Posterior vena cava (tissue), 2 donors: ENCODE results near the gene NDUFA8. TPM values are rescaled to one million over a fixed set of nuclear protein-coding genes. Genes with fewer than 3 reads are reported as not detected.

Experiments used
- DNase-seq: peaks from one replicate; pipeline ENCODE4 v3.0.0-alpha.2; 2020; ENCODE audit warnings: low spot score
- intact Hi-C, 2 donors: fragments of 100-400 bp; cut with DNase I; formaldehyde crosslinking; loops; one replicate each; pipeline versions ENCODE4 v1.14.1 to v1.14.2; 2022 to 2023
- total RNA-seq, 2 donors: library from RNA; stranded (reverse); fragmentation: NEBNext Ultra II Directional; extraction: Animal tissue kit (Norgen Biotek cat#: 25700); gene quantifications; one replicate each; pipeline ENCODE4 v1.2.1, GENCODE V29; 2021
- donor health status: DM: yes; HTN: yes; CAD: no.
- donor health status: DM: yes; HTN: yes; CAD: no.

The NDUFA8 gene
- total RNA-seq, 2 donors from 2014 or later: 36.5 to 38.2 TPM

DNA sequence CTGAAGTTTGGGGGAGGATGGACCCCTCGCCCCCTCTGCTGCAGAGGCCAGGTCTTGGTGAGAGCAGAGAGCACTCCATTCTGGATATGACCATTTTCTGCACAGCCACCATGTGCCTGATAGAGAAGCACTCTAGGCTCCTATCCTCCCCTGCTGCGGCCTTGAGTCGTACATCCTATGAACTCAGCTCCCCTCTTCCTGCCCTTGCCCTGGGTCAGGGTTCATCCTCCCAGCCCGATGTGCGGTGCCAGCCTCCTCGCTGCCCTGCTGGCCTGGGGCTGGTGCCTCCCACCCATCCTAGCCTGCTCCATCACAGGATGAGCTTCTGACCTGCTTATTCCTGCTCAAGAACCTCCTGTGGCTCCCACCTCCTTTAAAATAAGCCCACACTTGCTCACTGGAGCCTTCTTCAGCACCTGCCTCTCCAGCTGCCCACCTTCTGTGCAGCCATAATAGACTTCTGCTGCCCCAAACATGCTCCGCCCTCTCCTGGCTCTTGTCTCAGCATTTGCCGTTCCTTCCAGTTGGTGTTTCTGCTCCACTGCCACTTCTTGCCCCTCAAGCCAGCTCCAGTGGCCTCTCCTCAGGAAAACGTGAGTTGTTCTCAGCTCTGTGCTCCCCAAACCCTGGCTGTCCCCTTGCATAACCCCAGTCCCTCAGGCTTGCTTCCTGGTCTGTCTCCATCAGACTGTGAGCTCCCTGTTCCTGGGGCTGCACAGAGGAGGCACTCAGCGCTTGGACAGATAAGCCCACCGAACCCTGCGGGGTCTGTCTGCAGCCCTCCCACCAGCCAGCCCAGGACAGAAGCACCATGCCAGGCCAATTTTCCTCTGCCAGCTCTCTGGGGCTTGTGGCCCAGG lies 44.2 kb downstream of the NDUFA8 start:
- no peak for DNase-seq
- intact Hi-C loops: no loop called here

DNA sequence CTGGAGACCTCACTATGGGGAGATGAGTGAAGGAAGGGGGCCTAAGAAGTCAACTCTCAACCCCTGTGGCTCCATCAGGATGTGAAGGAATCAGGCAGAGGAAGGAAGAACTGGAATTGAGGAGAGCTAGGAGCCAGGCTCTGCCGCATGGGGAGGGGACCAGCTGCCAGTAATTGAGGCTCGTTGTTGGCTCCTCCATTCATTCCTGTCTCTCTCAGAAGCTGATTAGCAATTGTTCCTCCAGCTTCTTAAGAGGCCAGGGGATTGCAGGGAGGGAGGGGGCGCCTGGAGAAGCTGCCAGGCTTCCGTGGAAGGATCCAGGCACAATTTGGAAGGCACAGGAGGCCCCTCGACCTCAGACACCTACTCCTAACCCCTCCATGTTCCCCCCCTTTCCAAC lies 46.0 kb downstream of the NDUFA8 start:
- intact Hi-C loops: no loop called here
- no peak for DNase-seq

DNA sequence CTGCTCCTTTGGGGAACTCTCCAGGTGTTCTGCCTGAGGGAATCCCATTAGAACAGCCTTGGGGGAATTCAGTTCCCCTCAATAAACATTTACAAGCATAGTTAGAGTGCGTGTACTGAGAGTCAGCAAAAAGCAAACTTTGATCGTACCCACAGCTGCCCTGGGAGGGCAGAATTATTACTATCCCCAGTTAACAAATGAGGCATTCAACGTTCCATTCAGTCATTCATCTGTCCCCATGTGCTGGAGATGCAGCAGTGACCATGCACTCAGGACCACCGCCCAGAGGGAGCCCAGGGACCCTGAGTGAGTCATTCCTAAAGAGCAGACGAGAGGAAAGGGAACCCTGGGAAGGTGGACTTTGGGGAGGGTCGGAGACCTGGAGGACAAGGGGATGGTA lies 47.3 kb downstream of the NDUFA8 start:
- intact Hi-C loops: no loop called here

DNA sequence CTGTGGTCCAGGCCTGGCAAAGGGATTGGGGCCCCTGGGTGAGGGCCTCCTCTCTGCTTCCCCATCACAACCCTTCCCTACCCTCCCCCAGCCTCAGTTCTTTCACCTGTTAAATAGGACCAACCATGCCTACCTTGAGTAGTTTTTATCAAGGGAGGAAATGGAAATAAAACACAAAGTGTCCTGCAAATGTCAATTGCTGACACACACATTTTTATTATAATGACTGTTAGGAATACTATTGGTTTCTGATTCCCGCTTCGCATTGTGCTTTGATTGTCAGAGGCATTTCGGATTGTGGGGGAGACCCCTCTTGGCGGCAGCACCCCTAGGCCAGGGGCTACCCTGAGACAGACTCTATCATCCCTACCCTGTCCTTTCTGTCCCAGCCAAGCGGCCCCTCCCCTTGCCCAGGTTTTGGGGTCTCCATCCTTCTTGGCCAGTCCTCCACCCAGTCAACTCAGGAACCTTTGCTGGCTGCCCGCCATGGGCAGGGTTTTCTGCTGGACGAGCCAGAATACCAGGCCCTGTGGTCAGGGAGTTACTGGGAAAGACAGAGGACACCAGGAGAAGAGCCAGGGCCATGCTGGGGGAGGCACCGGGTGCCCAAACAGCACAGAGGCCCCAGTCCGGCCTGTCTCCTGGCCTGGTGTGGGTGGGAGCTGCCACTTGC lies 48.0 kb downstream of the NDUFA8 start:
- DNase-seq: no peak
- intact Hi-C loops: no loop called here

More for the DNA sequence above, 47.3 kb downstream of the NDUFA8 start:
- no peak for DNase-seq

DNA sequence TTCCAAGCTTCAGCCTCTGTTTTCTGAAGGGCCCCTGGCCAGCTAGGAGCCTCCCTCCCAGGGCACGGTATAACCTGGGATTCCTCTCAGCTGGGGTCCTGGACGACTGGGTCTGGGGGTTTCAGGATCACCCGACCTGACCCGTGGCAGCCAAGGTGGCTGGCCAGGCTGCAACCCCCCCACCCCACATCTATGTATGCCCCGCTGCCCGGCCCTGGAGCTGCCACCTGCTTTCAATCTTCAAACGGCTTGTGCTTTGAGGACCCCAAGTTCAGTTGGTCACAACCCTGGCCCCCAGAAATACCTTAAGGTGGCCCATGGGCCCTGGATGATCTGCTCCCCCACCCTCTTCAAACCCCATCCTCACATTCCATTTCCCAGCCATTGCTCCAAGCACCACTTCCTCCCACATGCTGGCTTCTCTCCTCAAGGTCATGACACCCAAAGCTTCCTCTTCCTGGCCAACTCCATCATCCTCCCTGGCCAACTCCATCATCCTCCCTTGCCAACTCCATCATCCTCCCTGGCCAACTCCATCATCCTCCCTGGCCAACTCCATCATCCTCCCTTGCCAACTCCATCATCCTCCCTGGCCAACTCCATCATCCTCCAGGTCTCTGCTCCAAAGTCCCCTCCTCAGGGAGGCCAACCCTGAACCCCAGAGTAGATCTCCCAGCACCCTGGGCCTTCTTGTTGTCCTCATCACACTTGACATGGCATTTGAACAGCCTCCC lies 49.3 kb downstream of the NDUFA8 start:
- DNase-seq: no peak
- intact Hi-C loops: no loop called here

DNA sequence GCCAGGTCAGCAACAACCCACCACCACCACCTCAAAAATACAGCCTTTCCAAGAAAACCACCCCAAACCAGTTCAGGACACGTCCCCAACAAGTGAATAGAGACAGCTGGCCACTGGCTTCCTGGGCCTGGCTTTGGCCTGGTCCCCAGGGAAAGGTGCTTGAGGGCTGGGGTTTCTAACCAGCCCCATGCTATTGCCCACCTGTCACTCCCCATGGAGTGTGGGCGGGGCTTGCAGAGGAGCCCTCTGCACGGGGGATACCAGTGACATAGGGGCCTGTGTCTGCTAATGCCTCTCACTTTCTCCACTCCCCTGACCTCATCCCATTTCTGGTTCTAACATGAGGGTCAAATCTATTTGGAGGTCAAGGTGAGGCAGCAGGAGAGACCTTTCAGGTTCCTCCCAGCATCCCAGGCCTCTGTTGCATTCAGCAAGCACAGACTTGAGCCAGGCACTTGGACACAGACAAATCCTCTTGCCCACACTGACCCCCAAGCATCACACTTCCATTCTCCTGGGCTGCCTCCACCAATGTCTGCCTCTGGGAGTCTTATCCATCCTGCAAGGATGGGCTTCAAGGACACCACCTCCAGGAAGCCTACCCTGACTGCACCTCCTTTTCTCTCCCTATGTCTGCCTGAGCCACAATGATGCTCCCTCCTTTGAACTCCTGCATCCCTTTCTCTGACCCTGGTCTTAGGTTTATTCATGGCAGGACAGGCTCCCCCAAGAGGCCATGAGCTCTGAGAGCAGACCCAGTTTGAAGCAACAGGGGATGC lies 50.4 kb downstream of the NDUFA8 start:
- intact Hi-C loops: no loop called here
- no peak for DNase-seq

DNA sequence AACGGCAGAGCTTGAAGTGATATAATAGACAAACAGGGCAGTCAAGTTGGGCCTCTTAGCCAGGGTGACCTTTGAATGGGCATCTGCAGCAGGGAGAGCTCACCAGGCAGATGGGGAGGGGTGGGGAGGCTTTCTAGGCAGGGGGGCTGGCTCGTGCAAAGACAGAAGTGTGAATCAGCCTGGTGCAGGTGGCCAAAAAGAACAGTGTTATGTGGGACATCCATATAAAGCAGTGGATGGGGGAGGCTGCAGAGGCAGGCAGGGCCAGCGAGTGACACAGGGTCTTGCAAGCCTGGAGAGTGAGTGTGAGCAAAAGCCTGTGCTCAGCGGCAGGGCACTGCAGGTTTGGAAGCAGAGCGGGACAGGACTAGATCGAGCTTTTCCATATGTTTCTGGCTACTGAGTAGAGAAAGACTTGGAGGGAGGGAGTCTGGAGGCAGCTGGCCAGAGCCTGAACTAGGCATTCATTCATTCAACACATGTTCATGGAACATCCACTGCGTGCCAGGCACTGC lies 52.2 kb downstream of the NDUFA8 start:
- DNase-seq: no peak
- intact Hi-C loops: no loop called here

DNA sequence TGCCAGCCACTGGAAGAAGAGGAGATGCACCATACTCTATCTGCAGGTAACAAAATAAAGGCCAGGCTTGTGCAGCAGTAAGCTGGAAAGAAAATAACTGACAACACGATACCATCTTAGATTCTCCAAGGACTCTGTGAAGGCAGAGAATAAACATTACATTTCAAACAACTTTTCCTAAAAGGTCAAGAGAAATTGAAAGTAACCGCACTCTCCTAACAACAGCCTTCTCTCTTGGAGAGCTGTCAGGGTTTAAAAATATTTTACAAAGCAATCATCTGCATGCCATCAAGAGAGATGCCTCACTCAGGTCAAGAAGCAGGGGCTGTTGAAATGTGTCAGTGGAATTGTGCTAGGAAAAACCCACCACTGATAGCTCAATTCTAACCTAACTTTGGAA lies 53.0 kb downstream of the NDUFA8 start:
- DNase-seq: no peak
- intact Hi-C loops: no loop called here

DNA sequence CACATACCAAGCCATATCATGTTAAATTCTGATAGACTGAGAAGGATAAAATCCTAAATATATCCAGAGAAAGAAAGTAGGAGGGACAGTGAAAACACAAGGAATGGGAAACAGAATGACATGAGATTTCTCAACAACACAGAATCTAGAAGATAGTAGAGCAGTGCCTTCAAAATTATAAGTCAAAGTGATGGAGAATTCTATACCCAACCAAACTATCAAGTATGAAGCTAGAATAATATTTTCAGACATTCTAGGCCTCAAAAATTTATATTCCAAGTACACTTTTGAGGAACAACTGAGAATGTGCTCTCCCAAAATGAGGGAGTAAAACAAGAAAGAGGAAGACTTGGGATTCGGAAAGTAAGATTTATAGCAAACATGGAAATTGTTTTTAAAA lies 55.6 kb downstream of the NDUFA8 start:
- DNase-seq: no peak
- intact Hi-C loops: no loop called here

DNA sequence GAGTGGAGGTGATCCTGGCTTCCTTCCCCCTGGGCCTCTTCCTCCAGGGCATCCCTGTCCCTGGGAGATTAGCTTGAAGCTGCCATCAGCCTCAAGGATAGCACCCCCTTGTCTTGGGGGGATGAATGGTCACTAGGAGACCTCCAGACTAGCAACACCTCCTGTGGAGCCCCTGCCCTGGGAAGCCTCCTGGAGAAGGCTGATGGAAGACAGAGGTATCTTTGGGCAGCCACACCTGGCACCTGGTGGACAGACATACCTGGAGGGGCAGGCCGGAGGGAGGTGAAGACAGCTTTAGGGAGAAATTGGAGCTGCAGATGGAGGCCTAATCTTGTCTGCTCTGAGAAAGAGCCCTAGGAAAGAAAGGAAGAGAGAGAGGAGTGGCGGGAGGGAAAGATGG lies 57.4 kb downstream of the NDUFA8 start:
- intact Hi-C loops: no loop called here
- no peak for DNase-seq

DNA sequence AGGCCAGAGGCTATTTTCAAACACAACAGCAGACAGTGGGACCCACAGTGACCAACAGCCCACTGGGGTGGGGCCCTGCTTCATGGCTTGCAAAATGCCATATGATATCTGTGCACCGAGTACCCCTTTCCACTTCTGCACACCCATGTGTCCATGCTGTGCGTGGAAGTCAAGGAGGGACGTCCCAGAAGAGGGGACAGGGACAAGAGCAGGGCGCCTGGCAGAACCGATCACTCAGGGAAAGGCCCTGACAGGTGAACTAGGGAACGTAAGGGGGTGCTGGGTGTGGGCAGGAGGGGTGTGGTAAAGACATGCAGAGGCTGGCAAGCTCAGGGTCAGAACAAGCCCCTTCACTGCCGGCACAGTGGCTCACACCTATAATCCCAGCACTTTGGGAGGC lies 58.8 kb downstream of the NDUFA8 start:
- no peak for DNase-seq

DNA sequence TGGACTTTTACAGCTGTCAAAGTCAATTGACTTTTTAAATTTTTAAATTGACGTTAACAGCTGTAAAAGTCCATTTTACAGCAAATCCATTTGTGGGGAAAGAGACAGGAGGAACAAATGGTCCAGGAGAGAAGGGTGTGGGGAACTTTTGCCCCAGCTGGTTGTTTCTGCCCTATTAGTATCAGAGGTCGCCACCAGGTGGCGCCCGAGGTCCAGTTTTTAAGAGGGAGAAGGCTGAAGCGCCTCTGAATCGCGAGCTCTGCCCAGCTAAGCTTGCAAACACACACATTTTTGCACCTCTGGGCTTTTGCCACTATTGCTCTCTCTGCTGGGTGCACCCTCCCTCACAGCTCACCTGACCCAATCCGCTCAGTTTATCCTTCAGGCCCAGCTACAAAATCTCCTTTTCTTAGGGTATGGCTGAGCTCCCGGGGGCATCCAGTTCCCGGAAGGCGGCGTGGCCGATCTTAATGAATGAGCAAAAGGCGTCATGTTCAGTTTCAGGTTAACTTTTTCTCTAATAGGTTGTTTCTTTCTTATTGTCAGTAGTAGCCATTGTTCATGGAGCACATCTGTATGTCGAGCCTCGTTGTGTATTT lies 60.2 kb downstream of the NDUFA8 start:
- intact Hi-C loops: loop anchor here (1.0 to 2.0 kb wide), 3 partner anchors 23 to 249 kb away; no protein-coding TSS in a partner anchor
- DNase-seq: peak; percentile 96

More for the DNA sequence above, 58.8 kb downstream of the NDUFA8 start:
- intact Hi-C loops: no loop called here

DNA sequence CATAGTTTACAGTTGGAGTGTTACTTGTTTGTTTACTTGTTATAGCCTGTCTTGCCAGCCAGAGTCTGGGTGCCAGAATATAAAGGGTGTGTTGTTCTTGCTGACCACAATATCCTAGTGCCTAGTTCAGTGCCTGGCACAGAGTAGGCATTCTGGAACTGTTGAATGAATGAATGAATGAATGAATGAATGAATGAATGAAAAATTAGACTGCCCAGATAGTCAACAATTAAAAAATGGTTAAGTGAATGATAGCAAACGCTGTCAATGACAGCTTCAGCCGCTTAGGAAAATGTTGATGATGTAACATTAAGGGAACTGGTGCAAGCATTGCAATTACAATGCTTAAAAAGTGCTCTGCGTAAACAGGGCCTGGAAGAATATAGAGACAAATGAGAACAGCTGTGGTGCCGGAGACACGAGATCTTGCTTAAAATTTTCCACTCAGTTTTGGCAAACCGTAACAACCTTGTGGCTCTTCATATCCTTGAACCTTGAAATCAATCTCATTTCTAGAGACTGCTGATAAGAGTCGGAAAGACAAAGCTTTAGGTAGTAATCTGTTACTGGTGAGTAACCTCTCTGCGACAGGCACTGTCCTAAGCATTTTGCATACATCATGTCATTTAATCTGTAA lies 61.8 kb downstream of the NDUFA8 start:
- DNase-seq: no peak
- intact Hi-C loops: loop anchor here in 1 of 2 donors (2.0 kb wide), 2 partner anchors 25 to 251 kb away; no protein-coding TSS in a partner anchor

DNA sequence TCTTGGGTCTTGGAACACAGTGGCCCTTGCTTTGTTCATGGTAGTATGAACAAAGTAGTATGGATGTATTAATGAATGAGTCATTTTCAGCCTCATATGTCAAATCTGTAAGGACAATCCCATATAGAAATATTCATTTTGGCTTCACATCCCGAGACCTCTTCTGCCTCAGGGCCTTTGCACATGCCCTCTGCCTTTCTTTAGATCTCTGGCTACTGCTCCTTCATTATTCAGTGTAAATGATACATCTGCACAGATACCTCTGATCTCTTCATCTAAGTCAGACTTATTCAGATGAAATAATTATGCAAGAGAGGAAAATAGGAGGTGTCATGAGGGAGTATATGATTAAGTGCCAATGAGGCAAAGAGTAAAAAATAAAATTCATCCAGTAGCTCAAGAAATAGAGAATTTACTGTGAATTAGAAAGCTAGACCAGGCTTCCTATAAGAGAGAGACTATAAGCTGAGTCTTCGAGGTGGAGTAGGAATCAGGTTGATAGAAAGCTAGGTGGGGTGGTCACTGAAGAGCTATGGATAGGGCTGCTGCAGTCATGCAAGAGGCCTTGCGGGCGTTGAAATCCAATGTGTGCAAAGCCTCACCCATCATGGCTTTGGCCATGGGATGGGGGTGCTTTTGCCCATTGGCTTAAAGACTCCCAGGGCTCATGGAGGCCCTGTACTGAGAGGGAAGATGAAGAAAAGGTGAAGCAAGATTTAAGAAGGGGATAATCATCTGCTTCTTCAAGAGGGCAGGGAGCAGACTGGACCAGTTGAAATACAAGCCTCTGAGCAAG lies 62.8 kb downstream of the NDUFA8 start:
- intact Hi-C loops: no loop called here
- DNase-seq: no peak

DNA sequence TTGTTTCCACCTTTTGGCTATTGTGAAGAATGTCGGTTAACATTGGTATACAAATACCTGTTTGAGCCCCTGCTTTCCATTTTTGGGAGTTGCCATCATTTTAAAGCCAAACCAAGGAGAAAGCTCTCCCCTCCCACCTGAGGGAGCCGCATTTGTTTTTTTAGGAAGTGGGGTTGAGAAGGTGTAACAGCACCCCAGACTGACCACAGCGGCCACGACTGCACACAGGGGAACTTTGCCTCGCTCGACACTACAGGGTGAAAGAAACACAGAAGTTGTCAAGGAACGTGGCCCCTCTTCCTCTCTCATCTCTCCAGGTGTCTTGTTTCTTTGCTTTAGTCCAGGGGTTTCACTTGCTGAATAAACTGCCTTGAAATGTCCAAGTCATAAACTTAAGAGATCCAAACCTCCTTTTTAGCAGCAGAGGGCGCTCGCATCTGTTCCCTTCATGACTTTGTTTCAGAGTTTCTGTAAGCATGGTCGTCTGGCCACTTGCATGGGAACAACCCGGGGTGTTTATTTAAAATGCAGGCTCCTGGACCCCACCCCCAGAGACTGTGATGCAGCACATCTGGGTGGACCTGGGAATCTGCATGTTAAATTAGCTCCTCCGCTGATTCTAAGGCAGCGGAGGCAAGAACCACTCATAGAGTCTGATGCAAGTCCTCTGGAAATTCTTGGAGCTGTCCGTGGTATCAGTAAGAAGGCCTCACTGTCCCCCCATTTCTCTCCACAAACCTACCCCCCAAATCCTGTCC lies 64.4 kb downstream of the NDUFA8 start:
- intact Hi-C loops: no loop called here
- DNase-seq: no peak
